Uterus (tissue), 4 donors: ENCODE measurements around the gene SDK2. TPM values are rescaled to one million over a fixed set of nuclear protein-coding genes. Genes with fewer than 3 reads are reported as not detected.

Experiments
- DNase-seq, 2 donors: peaks; one replicate each; pipeline ENCODE4 v3.0.0-alpha.2; 2019 to 2020
- H3K27ac ChIP-seq, 2 donors: fragments of 200-600 bp; sonication (generic); 1 replicate in 1 of 2; 2 replicates in 1 of 2; pipeline ENCODE4 v1.5.1; 2016 to 2018
- H3K27me3 ChIP-seq, 2 donors: fragments of 200-600 bp; sonication (generic); one replicate each; pipeline ENCODE4 v1.5.1; 2018 to 2019; ENCODE audit warnings: control low read depth in 1 of 2
- H3K36me3 ChIP-seq, 2 donors: fragments of 200-600 bp; sonication (generic); one replicate each; pipeline ENCODE4 v1.5.1; 2019; ENCODE audit warnings: control low read depth in 1 of 2
- H3K4me1 ChIP-seq, 2 donors: fragments of 200-600 bp; sonication (generic); one replicate each; pipeline ENCODE4 v1.5.1; 2018 to 2019; ENCODE audit warnings: control low read depth in 1 of 2
- H3K4me3 ChIP-seq, 2 donors: fragments of 200-600 bp; sonication (generic); 1 replicate in 1 of 2; 2 replicates in 1 of 2; pipeline ENCODE4 v1.5.1; 2018 to 2019; ENCODE audit warnings: mild to moderate bottlenecking in 1 of 2
- H3K9me3 ChIP-seq, 2 donors: fragments of 200-600 bp; sonication (generic); one replicate each; pipeline ENCODE4 v1.5.1; 2019; ENCODE audit warnings: control low read depth in 1 of 2
- POLR2A ChIP-seq, 2 donors: fragments of 450-650 bp; IDR thresholded peaks; one replicate each; pipeline ENCODE4 v1.6.1; 2016; ENCODE audit warnings: antibody characterized with exemption in 2 of 2, mild to moderate bottlenecking in 1 of 2, moderate library complexity in 1 of 2
- intact Hi-C: fragments of 100-400 bp; cut with DNase I; formaldehyde crosslinking; loops from one replicate; pipeline ENCODE4 v1.15.1; 2023; ENCODE audit warnings: low total_unique reads
- total RNA-seq, 4 donors: library from RNA; depleted of rRNA in 3 of 4; stranded (reverse); fragments of >200 nt in 3 of 4; gene quantifications; one replicate each; pipeline versions ENCODE4 v1.1.0 to v1.2.4, GENCODE V29; 2014 to 2023
- TF ChIP-seq, protein P1 (sequence below), 4 experiments: fragments of 200-600 bp in 2 of 4; fragments of 450-650 bp in 2 of 4; sonication (generic) in 2 of 4; IDR thresholded peaks; one replicate each; pipeline ENCODE4 v1.5.1; 2016 to 2019; ENCODE audit warnings: antibody characterized with exemption in 4 of 4, mild to moderate bottlenecking in 2 of 4, moderate library complexity in 1 of 4
- donor health status: DM: yes; HTN: yes; CAD: no.

Gene SDK2
- total RNA-seq, 4 donors from 2014 or later: 1.1 to 5.0 TPM; not detected in 2

DNA sequence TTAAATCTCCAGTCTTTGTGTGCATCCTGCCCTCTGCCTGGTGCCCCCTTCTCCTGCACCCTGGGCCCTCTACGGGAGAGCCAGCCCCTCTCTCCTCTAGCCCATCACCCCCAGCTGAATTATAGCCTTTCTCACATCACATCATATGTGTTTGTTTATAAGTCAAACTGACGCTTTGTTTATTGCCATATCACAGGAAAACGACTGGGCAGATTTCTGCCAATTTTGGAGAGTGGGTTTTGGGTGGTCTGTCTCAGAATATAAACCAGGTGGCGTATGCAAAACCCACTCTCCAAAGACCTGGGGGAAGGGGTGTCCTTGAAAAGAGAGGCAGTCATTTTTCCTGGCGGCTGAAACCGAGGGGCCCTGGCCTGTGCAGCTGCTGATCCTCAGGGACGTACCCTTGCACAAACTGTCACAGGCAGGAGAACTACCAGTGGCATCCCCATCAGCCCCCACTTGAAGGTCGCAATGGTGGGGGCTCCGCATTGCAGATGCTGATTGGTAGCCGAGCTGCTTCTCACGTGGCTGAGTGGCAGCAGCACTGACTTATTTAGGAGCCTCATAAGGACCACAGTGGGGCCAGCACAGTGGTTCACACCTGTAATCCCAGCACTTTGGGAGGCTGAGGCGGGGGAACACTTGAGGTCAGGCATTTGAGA, 297.6 kb downstream of the SDK2 start:
- Histone ChIP-seq H3K27ac (peak overlapping the region; percentile 78 to 80), H3K27me3 (no peaks in the 10 kb centered on the region), H3K36me3 (no peaks in the 10 kb centered on the region), H3K4me1 (peaks cover 8 to 25% of the 10 kb centered on the region in 2 donors), H3K4me3 (no peak overlapping the region), H3K9me3 (no peaks in the 10 kb centered on the region)
- no peak for DNase-seq
- TF ChIP-seq POLR2A (IDR thresholded peaks at IDR 0.05): no peak
- TF ChIP-seq, protein P1, sequence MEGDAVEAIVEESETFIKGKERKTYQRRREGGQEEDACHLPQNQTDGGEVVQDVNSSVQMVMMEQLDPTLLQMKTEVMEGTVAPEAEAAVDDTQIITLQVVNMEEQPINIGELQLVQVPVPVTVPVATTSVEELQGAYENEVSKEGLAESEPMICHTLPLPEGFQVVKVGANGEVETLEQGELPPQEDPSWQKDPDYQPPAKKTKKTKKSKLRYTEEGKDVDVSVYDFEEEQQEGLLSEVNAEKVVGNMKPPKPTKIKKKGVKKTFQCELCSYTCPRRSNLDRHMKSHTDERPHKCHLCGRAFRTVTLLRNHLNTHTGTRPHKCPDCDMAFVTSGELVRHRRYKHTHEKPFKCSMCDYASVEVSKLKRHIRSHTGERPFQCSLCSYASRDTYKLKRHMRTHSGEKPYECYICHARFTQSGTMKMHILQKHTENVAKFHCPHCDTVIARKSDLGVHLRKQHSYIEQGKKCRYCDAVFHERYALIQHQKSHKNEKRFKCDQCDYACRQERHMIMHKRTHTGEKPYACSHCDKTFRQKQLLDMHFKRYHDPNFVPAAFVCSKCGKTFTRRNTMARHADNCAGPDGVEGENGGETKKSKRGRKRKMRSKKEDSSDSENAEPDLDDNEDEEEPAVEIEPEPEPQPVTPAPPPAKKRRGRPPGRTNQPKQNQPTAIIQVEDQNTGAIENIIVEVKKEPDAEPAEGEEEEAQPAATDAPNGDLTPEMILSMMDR (IDR thresholded peaks at IDR 0.05): no peak
- intact Hi-C loops: no loop called here

GRCh38 chr17:73343739-73344454, 300.3 kb downstream of the SDK2 start:
- H3K27ac ChIP-seq: peak overlapping the region; percentile 89 to 90
- no peaks in the 10 kb centered on the region for H3K36me3 ChIP-seq
- H3K4me1 ChIP-seq: peaks cover 8 to 30% of the 10 kb centered on the region in 2 donors
- no peaks in the 10 kb centered on the region for H3K9me3 ChIP-seq
- H3K4me3 ChIP-seq: no peak overlapping the region
- no peaks in the 10 kb centered on the region for H3K27me3 ChIP-seq
- intact Hi-C loops: no loop called here
- DNase-seq: no peak
- TF ChIP-seq, protein P1 (IDR thresholded peaks at IDR 0.05): no peak
- TF ChIP-seq POLR2A (IDR thresholded peaks at IDR 0.05): no peak

GRCh38 chr17:73343168-73343634, 301.0 kb downstream of the SDK2 start:
- intact Hi-C loops: no loop called here
- Histone ChIP-seq H3K4me3 (peak overlapping the region in 1 of 2 donors; percentile 17), H3K4me1 (peaks cover 8 to 28% of the 10 kb centered on the region in 2 donors), H3K27me3 (no peaks in the 10 kb centered on the region), H3K27ac (peak overlapping the region; percentile 89 to 90), H3K36me3 (no peaks in the 10 kb centered on the region), H3K9me3 (no peaks in the 10 kb centered on the region)
- peak; percentile 86 to 90 for DNase-seq
- TF ChIP-seq POLR2A (IDR thresholded peaks at IDR 0.05): peak; percentile 29 to 49
- TF ChIP-seq, protein P1 (IDR thresholded peaks at IDR 0.05): no peak

- intact Hi-C loops: no loop called here
- no peak for DNase-seq
- Histone ChIP-seq H3K9me3 (no peaks in the 10 kb centered on the region), H3K4me3 (peak overlapping the region in 1 of 2 donors; percentile 17), H3K27ac (peak overlapping the region; percentile 89 to 90), H3K27me3 (no peaks in the 10 kb centered on the region), H3K4me1 (peaks cover 5 to 23% of the 10 kb centered on the region in 2 donors), H3K36me3 (no peaks in the 10 kb centered on the region)
- TF ChIP-seq POLR2A (IDR thresholded peaks at IDR 0.05): no peak
- TF ChIP-seq, protein P1 (IDR thresholded peaks at IDR 0.05): peak in 1 of 4 experiments; percentile 8
These were observed 301.6 kb downstream of the SDK2 start for GRCh38 chr17:73342541-73343167.
